ENCODE measurements around the gene SAXO2.
A peak's percentile ranks its signal among the peaks of the same experiment; 100 is the strongest.
"Not testable (repeated sequence)": the region's sequence is repeated elsewhere in the genome, so short reads cannot be mapped to it uniquely, and the experiment has no call there.

Gene SAXO2

DNA sequence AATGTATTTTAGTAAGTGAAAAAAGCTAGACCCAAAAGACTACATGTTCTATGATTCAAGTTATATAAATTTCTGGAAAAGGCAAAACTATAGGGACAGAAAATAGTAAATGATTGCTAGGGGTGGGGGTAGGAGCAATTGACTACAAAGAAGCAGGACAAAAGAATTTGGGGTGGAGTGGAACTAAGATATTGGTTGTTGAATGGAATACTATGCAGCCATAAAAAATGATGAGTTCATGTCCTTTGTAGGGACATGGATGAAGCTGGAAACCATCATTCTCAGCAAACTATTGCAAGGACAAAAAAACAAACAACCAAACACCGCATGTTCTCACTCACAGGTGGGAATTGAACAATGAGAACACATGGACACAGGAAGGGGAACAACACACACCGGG lies 25.6 kb downstream of the SAXO2 start:
- DNase-seq (ENCODE audit: low read depth): not testable (repeated sequence)

GRCh38 chr15:82292271-82292670 lies 29.7 kb downstream of the SAXO2 start:
- no peak for DNase-seq (ENCODE audit: low read depth)

- no peak for DNase-seq (ENCODE audit: low read depth)
Measured at GRCh38 chr15:82294061-82294690, 31.6 kb downstream of the SAXO2 start.

GRCh38 chr15:82297546-82297945 lies 34.9 kb downstream of the SAXO2 start:
- no peak for DNase-seq (ENCODE audit: low read depth)

GRCh38 chr15:82298032-82298431 lies 35.4 kb downstream of the SAXO2 start:
- DNase-seq (ENCODE audit: low read depth): no peak

- DNase-seq (ENCODE audit: low read depth): peak; percentile 23
Measured at GRCh38 chr15:82298520-82298919, 35.9 kb downstream of the SAXO2 start.

DNA sequence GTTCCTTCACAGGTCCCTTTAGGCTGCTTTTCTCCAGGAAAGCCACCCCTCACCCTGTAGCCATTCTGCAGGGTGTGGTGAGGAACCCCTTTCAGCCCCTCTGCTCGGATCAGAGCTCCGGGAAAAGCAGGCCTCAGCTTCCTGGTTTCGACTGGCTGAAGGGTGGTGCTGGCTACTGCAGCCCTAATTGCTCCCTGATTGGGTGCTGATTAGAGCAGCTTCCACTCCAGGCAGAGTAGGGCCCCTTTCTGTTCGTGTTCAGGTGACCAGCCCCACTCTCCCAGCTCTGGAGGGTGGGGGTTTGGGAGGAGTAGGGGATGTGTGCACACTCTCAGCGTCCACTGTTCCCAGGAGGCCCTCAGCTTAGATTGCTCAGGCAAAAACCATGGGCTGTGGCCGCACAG lies 36.9 kb downstream of the SAXO2 start:
- not testable (repeated sequence) for DNase-seq (ENCODE audit: low read depth)

GRCh38 chr15:82300326-82300725 lies 37.7 kb downstream of the SAXO2 start:
- not testable (repeated sequence) for DNase-seq (ENCODE audit: low read depth)

DNA sequence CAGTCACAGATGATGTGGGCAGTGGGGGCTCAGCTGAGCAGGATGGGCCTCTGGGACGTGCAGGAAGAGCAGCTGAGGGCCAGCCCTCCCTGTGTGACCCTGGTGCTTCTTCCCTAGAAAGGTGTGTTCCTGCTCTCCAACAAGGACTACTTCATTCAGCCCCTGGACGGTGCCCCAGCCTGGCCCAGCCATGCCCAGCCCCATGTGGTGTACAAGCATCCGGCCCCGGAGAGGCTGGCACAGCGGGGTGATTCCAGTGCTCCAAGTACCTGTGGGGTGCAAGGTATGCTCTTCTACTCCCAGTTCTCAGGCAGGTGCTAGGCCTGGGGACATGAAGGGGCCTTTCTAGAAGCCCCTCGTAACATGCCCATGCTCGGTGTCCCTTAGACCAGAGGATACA lies 38.3 kb downstream of the SAXO2 start:
- DNase-seq (ENCODE audit: low read depth): no peak

GRCh38 chr15:82301296-82302016 lies 38.8 kb downstream of the SAXO2 start:
- no peak for DNase-seq (ENCODE audit: low read depth)

GRCh38 chr15:82303956-82304777 lies 41.5 kb downstream of the SAXO2 start:
- DNase-seq (ENCODE audit: low read depth): no peak

DNA sequence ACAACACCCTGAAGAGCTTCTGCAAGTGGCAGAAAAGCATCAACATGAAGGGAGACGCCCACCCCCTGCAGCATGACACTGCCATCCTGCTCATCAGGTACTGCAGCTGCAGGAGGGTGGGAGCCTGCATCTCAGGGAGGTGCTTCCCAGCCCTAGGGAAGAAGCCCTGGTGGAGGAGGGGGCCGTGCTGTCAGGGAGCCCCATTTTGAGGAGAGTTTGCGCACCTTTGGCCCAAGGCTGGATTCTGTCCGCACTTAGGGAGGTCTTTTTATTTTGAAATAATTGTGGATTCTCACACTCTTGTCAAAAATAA lies 42.1 kb downstream of the SAXO2 start:
- no peak for DNase-seq (ENCODE audit: low read depth)

DNA sequence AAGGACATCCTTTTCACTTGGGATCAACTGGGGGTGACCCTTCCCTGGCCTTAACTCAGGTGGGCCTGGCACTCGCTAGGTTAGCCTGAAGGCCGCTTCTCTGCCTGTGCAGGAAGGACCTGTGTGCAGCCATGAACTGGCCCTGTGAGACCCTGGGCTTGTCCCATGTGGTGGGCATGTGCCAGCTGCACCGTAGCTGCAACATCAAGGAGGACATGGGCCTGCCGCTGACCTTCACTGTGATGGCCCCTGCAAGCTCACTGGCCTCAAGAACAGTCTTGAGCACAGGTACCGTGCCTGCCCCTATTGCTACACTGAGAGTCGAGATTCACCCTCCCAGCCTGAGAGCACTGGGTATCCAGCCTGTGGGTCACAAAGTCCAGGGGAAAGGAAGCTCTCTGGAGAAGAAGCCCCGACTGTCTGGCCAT lies 43.0 kb downstream of the SAXO2 start:
- DNase-seq (ENCODE audit: low read depth): no peak

DNA sequence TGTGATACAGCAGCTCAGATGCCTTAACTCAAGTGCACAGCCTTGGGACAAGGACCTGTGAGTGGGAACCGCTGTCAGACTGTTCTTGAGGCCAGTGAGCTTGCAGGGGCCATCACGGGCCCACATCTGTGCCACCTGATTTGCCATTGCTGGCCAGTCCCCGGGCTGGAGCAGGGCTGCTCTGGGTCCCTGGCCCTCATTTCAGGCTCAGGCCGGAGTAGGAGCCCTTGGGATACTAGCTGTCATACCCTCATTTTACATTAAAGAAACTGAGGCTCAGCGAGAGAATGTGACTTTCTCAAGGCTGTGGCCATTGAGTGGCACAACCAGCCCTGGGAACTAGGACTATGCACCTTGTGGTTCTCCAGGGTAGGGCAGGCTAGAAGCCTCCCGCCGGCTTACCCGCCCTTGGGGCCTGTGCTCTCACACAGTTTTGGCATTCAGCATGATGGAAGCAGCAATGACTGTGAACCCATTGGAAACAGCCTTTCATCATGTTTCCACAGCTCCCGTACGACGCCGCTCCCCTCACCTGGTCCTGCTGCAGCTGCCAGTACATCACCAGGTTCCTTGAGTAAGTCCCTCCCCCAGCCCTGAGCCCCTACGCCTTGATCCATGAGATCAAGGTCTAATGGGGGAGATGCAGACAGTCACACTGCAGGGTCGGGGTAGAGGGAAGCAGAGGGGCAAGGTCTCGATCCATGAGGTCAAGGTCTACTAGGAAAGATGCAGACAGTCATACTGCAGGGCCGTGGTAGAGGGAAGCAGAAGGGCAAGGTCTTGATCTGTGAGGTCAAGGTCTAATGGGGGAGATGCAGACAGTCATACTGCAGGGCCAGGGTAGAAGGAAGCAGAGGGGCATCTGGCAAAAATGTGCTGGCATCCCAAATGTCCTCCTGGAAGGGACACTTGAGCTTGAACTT lies 44.4 kb downstream of the SAXO2 start:
- no peak for DNase-seq (ENCODE audit: low read depth)

GRCh38 chr15:82307714-82308081 lies 45.1 kb downstream of the SAXO2 start:
- no peak for DNase-seq (ENCODE audit: low read depth)

GRCh38 chr15:82309802-82310201 lies 47.2 kb downstream of the SAXO2 start:
- no peak for DNase-seq (ENCODE audit: low read depth)

DNA sequence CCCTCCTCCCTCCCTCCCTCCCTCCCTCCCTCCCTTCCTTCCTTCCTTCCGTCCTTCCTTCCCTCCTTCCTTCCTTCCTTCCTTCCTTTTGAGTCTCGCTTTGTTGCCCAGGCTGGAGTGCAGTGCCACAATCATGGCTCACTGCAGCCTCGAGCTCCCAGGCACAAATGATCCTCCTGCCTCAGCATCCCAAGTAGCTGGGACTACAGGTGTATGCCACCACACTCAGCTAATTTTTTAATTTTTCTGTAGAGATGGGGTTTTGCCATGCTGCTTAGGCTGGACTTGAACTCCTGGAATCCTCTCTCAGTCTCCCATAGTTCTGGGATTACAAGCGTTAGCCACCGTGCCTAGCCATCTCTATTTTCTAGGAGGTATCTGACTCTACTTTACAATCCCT lies 48.7 kb downstream of the SAXO2 start:
- DNase-seq (ENCODE audit: low read depth): not testable (repeated sequence)

DNA sequence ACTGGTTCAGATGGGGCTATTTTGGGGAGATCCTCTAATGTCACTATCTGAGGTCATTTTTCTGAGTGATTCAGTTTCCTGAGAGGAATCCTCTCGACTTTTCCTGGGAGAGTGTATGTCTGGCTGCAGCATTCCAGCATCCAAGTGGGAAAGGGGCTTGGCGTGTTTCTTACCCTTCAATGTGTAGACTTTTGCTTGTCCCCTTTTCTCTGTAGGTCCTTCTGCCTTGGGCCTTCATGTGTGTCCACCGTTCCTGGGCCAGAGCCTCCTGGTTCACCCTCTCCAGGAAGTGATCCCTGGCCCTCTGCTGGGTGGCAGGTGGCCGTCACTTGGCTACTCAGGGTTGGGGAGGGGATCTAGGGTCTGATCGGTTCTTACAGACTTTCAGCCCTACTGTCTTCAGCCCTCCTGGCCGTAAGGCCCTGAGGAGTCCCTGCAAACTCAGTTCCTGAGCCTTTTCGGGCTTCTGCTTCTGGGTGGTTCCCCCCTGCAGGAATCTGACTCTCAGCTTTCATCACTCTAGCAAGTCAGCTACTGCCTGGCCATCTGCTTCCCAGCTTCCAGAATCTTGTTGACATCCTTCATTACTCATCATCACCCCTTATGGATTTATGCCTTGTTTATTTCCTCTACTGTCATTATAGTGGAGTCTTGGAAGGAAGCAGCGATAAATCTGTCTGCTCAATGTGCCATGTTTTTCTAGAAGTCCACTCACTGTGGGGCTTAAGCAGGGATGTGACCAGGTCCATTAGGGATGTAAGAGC lies 50.1 kb downstream of the SAXO2 start:
- no peak for DNase-seq (ENCODE audit: low read depth)

GRCh38 chr15:82313446-82313845 lies 50.8 kb downstream of the SAXO2 start:
- no peak for DNase-seq (ENCODE audit: low read depth)

DNA sequence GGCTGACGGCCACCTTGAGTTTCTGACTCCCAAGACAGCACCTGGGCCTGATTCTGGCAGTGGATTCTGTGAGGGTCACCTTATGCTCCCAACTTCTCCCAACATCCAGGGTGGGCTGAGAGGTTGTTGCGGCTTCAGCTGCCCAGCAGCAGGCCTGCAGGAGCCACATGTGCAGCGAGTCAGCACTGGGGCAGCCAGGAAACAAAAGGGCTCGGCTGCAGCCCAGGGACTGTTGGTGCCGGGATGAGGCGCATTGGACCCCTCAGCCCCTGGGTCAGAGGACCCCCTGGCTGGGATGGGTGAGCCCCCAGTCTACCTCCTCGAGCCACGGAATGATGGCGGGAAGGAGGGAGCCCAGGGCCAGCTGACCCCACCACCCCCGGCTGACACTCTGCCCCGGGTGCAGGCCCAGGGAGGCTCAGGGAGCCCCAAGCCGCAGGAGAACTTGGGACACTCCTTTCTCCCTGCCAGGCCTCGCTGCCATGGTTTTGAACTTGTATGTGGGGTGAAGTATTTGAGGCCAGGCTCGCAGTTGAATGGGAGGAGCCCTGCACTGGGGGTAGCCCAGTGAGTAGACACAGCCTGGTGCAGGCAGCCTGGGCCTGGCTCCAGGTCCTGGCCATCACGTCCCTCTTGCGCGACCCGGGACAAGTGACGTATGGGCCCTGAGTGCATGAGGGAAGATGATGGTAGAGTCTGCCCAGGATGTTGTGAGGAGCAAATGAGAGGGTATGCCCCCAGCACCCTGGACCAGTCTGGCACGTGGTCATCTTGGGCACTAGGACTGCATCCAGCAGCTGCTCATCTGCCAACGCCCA lies 51.5 kb downstream of the SAXO2 start:
- DNase-seq (ENCODE audit: low read depth): not testable (repeated sequence)

Data from stimulated activated CD8-positive, alpha-beta memory T cell treated with anti-CD3 and anti-CD28 coated beads, Interleukin-15, amount 100 ng/mL, for 24 hours (primary cell).